ENCODE results near the gene TOGARAM2. TPM values are rescaled to one million over a fixed set of nuclear protein-coding genes. Genes with fewer than 3 reads are reported as not detected.

Gene TOGARAM2
- total and polyA plus RNA-seq, 2 of the 13 experiments (the other 11 are each of a cell fraction or from before 2014, with no cell fraction given), result under 0.01 to 0.05 TPM

- no peak overlapping the region for H3K4me2 ChIP-seq (ENCODE audit: low read depth, low read length)
- no peaks in the 10 kb centered on the region for H3K4me1 ChIP-seq (ENCODE audit: insufficient read depth, low read length)
- in situ Hi-C loops (cut with HindIII; ENCODE audit: extremely low pct_ligation_motif_present, low pct_unique_long_range_greater_than_20kb) (no loop called here), intact Hi-C loops (cut with micrococcal nuclease; ENCODE audit: unreplicated experiment) (no loop called here)
- H3K27ac ChIP-seq (ENCODE audit: extremely low read length, insufficient read depth, low read length), result no peak overlapping the region
- no peak for TF ChIP-seq E2F1 (CRISPR knock-in tag; IDR thresholded peaks at IDR 0.05)
- TF ChIP-seq CEBPG (CRISPR knock-in tag; IDR thresholded peaks at IDR 0.05), result peak; percentile 84
- no peak for TF ChIP-seq ELF1 (CRISPR knock-in tag; IDR thresholded peaks at IDR 0.05)
- TF ChIP-seq TFDP2 (CRISPR knock-in tag; IDR thresholded peaks at IDR 0.05), result no peak
- 0 out of 2 replicates have a peak, but pooled peaks have one; percentile 15 for TF ChIP-seq HNF4A (CRISPR knock-in tag; IDR thresholded peaks at IDR 0.05)
- TF ChIP-seq CEBPB (IDR thresholded peaks at IDR 0.05; ENCODE audit: borderline replicate concordance, low read depth, low read length), result peak; percentile 98
- TF ChIP-seq MTF2 (CRISPR knock-in tag; IDR thresholded peaks at IDR 0.05; ENCODE audit: borderline replicate concordance), result no peak
- no peak for TF ChIP-seq KLF12 (CRISPR knock-in tag; IDR thresholded peaks at IDR 0.05; ENCODE audit: borderline replicate concordance)
- no peak for TF ChIP-seq NKX3-1 (CRISPR knock-in tag; IDR thresholded peaks at IDR 0.05)
- BruUV-seq (replicated peaks), result no TSS peak
- DNase-seq (ENCODE audit: low spot score) (peak; percentile 24), FAIRE-seq (no peak), ATAC-seq (peak; percentile 61)
- no peak overlapping the region for H3K4me3 ChIP-seq (replicated peaks in 1 of 3; ENCODE audit: insufficient read depth in 1 of 3, low read depth in 2 of 3, low read length in 3 of 3)
- no peak overlapping the region for H2AFZ ChIP-seq (ENCODE audit: low read length)
- H4K20me1 ChIP-seq (ENCODE audit: insufficient read depth, low read length), result no peaks in the 10 kb centered on the region
- ChIA-PET CTCF (ENCODE audit: low intra/inter-chr PET ratio, low total read pairs) (no interaction called here), POLR2A (no interaction called here)
- no peaks in the 10 kb centered on the region for H3K36me3 ChIP-seq (replicated peaks in 1 of 2; ENCODE audit: control insufficient read depth in 1 of 2, insufficient read depth in 2 of 2, low read length in 2 of 2)
- H3K9me3 ChIP-seq (ENCODE audit: low read length), result no peaks in the 10 kb centered on the region
- 26% methylated on average over 7 of the region's 8 CpGs for WGBS (ENCODE audit: low lambda C conversion rate)
- H3K9ac ChIP-seq (ENCODE audit: insufficient read depth, low read depth, low read length), result no peak overlapping the region
- H3K27me3 ChIP-seq (ENCODE audit: control insufficient read depth in 1 of 2, insufficient read depth in 2 of 2, low read length in 2 of 2), result peaks cover 2 to 51% of the 10 kb centered on the region in 2 experiments; a peak in 3 of 5 replicates
- H3K79me2 ChIP-seq (ENCODE audit: insufficient read depth, low read length), result no peaks in the 10 kb centered on the region
These were observed 85.3 kb downstream of the TOGARAM2 start for GRCh38 chr2:29066271-29066860.

Data from HepG2 (cell line).